ENCODE data around the gene SPATA2L. TPM values are rescaled to one million over a fixed set of nuclear protein-coding genes. Genes with fewer than 3 reads are reported as not detected.
"Not testable (repeated sequence)": the region's sequence is repeated elsewhere in the genome, so short reads cannot be mapped to it uniquely, and the experiment has no call there.

The SPATA2L gene
- total RNA-seq, 1 donor from 2014 or later: 16.2 TPM

DNA sequence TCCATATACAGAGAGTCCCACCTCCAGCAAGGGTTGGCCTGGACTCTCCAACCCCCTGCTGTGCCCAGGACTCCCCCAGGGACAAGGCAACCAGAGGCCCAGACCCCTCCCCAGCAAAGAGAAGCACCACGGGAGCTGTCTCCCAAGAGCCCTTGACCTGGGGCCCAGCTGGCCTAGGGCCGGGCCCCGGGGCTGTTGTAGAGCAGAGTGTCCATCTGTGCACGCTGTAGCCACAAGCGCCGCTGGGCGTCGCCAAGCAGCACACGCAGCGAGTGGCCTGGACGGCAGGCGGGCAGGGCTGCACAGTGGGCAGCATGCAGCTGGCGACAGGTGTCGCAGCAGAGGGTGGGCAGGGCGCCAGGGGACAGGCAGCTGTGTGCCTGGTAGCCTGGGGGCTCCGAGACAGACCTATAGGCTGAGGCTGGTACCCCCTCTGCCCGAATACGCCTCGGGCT lies 4.3 kb downstream of the SPATA2L start:
- peaks cover 24% of the 10 kb centered on the region for H3K4me1 ChIP-seq
- no peak for DNase-seq (ENCODE audit: extremely low spot score in 2 of 2)
- intact Hi-C loops (cut with DNase I): no loop called here
- H3K36me3 ChIP-seq: peaks cover 0 to 17% of the 10 kb centered on the region in 2 donors
- no peak overlapping the region for H3K4me3 ChIP-seq
- no peaks in the 10 kb centered on the region for H3K9me3 ChIP-seq
- no peak overlapping the region for H3K27ac ChIP-seq
- H3K27me3 ChIP-seq: no peaks in the 10 kb centered on the region
- TF ChIP-seq POLR2AphosphoS5 (IDR thresholded peaks at IDR 0.05; ENCODE audit: insufficient read depth in 1 of 2, low read depth in 1 of 2) (no peak), POLR2A (IDR thresholded peaks at IDR 0.05) (no peak)
- TF ChIP-seq, protein P1, sequence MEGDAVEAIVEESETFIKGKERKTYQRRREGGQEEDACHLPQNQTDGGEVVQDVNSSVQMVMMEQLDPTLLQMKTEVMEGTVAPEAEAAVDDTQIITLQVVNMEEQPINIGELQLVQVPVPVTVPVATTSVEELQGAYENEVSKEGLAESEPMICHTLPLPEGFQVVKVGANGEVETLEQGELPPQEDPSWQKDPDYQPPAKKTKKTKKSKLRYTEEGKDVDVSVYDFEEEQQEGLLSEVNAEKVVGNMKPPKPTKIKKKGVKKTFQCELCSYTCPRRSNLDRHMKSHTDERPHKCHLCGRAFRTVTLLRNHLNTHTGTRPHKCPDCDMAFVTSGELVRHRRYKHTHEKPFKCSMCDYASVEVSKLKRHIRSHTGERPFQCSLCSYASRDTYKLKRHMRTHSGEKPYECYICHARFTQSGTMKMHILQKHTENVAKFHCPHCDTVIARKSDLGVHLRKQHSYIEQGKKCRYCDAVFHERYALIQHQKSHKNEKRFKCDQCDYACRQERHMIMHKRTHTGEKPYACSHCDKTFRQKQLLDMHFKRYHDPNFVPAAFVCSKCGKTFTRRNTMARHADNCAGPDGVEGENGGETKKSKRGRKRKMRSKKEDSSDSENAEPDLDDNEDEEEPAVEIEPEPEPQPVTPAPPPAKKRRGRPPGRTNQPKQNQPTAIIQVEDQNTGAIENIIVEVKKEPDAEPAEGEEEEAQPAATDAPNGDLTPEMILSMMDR (IDR thresholded peaks at IDR 0.05): no peak

DNA sequence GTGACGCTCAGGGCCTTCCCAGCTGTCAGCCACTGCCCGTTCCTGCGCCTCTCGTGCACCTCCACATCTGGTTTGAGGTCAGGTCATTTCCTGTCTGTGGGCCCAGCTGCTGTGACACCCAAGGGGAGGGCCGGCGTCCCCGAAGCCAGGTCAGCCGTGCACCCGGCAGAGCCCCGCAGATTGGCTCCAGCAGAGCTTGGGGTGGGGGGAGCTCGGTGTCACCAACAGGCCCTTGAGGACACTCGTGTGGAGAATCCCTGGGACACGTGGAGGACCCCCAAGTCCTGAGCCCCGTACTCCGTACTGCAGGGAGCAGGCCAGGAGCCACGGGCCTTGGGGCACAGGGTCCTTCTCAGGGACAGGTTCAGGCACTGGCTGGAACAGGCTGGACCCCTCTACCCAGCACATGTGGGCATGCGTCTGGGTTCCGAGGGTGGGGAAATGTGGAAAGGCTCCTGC lies 4.8 kb downstream of the SPATA2L start:
- intact Hi-C loops (cut with DNase I): no loop called here
- no peaks in the 10 kb centered on the region for H3K9me3 ChIP-seq
- peaks cover 20% of the 10 kb centered on the region for H3K4me1 ChIP-seq
- no peaks in the 10 kb centered on the region for H3K27me3 ChIP-seq
- no peak overlapping the region for H3K27ac ChIP-seq
- H3K4me3 ChIP-seq: no peak overlapping the region
- TF ChIP-seq POLR2A (IDR thresholded peaks at IDR 0.05): no peak
- TF ChIP-seq POLR2AphosphoS5 (IDR thresholded peaks at IDR 0.05; ENCODE audit: insufficient read depth in 1 of 2, low read depth in 1 of 2): no peak
- TF ChIP-seq, protein P1 (IDR thresholded peaks at IDR 0.05): no peak
- DNase-seq (ENCODE audit: extremely low spot score in 2 of 2): no peak
- peaks cover 0 to 20% of the 10 kb centered on the region in 2 donors for H3K36me3 ChIP-seq

DNA sequence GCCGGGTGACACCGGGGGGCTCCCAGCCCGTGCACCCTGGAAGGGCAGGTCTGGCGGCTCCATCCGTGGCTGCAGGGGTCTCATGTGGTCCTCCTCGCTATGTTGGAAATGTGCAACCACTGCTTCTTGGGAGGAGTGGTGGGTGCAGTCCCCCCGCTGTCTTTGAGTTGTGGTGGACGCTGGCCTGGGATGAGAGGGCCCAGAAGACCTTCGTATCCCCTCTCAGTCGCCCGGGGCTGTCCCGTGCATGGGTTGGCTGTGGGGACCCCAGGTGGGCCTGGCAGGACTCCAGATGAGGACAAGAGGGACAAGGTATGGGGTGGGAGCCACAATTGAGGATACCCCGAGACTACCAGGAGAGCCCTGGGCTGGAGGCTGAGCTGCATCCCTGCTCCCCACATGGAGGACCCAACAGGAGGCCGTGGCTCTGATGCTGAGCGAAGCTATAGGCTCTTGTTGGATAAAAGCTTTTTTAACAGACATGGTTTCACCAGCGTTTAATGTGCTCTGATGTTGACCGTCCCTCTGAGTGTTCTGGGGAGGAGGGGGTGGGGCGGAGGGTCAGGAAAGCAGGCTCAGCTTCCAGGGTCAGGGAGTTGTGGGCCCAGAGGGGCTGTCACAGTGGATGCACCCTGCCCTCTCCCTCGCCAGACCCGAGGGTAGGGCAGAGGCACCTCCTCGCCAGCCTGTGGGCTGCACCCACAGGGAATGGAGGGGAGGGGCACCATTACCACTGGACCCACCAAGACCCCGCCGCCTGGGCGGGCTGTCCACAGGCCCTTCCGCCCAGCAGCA lies 5.4 kb downstream of the SPATA2L start:
- Histone ChIP-seq H3K27me3 (no peaks in the 10 kb centered on the region), H3K27ac (no peak overlapping the region), H3K4me3 (no peak overlapping the region), H3K4me1 (peaks cover 17% of the 10 kb centered on the region), H3K36me3 (peaks cover 0 to 25% of the 10 kb centered on the region in 2 donors), H3K9me3 (no peaks in the 10 kb centered on the region)
- intact Hi-C loops (cut with DNase I): no loop called here
- DNase-seq (ENCODE audit: extremely low spot score in 2 of 2): no peak
- TF ChIP-seq, protein P1 (IDR thresholded peaks at IDR 0.05): no peak
- no peak for TF ChIP-seq POLR2A (IDR thresholded peaks at IDR 0.05)

DNA sequence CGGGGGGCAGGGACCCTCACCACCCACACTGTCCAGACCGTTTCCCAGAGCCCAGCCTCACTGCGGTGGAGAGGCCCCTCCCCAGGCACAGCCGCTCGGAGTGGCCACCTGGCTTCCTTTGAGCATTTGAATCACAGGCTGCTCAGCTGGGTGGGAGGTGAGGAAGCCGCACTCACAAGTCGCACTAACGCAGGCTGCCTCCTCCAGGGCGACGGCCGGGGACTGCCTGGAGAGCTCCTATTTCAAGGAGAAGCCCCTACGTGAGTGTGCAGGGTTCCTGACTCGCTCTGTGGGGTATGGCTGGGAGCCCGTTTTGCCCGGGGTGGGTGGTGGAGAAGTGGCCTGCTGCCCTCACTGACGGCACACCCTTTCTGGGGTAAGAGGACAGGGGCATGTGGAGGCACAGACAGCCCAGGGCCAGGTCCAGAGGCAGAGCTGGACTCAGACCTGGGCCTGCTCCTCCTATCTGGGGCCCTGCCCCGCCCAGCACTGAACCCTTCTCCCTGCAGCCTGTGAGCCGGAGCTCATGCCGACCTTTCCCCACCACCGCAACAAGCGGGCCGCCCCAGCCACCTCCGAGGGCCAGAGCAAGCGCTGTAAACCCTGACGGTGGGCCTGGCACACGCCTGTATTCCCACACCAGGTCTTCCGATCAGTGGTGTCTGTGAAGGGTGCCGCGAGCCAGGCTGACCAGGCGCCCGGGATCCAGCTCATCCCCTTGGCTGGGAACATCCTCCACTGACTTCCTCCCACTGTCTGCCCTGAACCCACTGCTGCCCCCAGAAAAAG lies 6.2 kb downstream of the SPATA2L start:
- TF ChIP-seq, protein P1 (IDR thresholded peaks at IDR 0.05): no peak
- TF ChIP-seq POLR2AphosphoS5 (IDR thresholded peaks at IDR 0.05; ENCODE audit: insufficient read depth in 1 of 2, low read depth in 1 of 2): no peak
- H3K27ac ChIP-seq: no peak overlapping the region
- peaks cover 9% of the 10 kb centered on the region for H3K4me1 ChIP-seq
- no peaks in the 10 kb centered on the region for H3K27me3 ChIP-seq
- intact Hi-C loops (cut with DNase I): no loop called here
- no peak for DNase-seq (ENCODE audit: extremely low spot score in 2 of 2)
- no peaks in the 10 kb centered on the region for H3K9me3 ChIP-seq
- peaks cover 0 to 25% of the 10 kb centered on the region in 2 donors for H3K36me3 ChIP-seq
- no peak overlapping the region for H3K4me3 ChIP-seq

DNA sequence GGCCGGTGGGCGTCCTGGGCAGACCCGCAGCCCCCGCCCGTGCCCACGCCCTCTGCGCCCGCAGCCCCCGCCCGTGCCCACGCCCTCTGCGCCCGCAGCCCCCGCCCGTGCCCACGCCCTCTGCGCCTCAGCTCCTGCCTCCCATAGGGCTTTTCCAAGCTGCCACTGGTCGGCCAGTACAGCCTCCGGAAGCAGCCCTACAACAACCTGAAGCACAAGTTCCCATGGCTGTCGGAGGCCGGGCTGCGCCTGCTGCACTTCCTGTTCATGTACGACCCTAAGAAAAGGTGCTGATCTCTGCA lies 6.8 kb downstream of the SPATA2L start:
- intact Hi-C loops (cut with DNase I); H3K27ac ChIP-seq: not testable (repeated sequence)
- H3K36me3 ChIP-seq: peaks cover 0 to 25% of the 10 kb centered on the region in 2 donors

More for the DNA sequence above, 6.8 kb downstream of the SPATA2L start:
- not testable (repeated sequence) for H3K27me3 ChIP-seq; H3K9me3 ChIP-seq; H3K4me1 ChIP-seq; H3K4me3 ChIP-seq; DNase-seq (ENCODE audit: extremely low spot score in 2 of 2)

Measured in vagina (tissue), 2 donors.